HG02571 (cell line): ENCODE results near the gene ALOX5AP.

Source experiments
- ATAC-seq: cut with Tn5 transposase; IDR thresholded peaks from one replicate; pipeline ENCODE4 v1.9.1; 2021; ENCODE audit warnings: mild to moderate bottlenecking, moderate library complexity; ENCODE audit not compliant: unreplicated experiment

ALOX5AP gene

DNA sequence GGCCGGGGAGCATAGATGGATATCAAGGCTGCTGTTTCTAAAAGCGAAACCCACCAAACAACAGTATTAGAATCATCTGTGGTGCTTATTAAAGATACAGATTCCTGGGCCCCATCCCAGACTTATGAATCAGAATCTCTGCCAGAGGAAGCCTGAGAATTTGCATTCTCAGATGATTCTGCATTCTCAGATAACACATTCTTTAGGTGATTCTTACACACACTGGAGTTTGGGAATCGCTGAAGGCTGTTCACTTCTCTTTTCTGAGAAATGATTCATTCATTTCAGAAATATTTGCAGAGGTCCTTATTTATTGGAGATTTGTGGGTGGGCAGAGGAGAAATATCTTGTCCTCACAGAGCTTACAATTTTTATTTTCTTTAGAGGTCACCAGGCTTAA is 24.4 kb downstream of the ALOX5AP start:
- no peak for ATAC-seq

DNA sequence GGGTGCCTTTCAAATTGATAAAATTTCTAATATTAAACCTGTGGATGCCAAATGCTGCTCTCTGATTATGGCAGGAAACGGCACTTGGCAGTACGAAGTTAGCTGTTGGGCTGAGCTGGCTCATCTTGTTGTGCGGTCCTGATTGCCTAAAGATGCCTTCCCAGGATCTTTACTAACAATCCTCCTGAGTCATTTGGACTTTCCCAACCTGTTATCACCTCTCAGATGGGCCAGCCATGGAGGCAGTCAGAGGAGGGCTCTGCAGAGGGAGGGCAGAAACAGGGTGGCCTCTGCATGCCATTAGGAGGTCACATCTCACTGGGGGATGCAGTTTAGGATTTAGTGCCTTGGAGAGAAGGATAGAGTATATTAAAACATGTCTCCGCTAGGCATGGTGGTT is 27.3 kb downstream of the ALOX5AP start:
- no peak for ATAC-seq

DNA sequence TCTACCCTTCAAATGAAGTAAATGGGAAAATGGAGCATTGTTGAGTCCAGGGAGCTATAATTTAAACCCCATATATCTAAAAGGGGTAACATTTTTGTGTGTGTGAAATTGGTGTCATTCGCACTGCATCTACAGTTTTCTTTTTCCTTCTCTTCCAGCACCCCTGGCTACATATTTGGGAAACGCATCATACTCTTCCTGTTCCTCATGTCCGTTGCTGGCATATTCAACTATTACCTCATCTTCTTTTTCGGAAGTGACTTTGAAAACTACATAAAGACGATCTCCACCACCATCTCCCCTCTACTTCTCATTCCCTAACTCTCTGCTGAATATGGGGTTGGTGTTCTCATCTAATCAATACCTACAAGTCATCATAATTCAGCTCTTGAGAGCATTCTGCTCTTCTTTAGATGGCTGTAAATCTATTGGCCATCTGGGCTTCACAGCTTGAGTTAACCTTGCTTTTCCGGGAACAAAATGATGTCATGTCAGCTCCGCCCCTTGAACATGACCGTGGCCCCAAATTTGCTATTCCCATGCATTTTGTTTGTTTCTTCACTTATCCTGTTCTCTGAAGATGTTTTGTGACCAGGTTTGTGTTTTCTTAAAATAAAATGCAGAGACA is 28.6 kb downstream of the ALOX5AP start:
- no peak for ATAC-seq

DNA sequence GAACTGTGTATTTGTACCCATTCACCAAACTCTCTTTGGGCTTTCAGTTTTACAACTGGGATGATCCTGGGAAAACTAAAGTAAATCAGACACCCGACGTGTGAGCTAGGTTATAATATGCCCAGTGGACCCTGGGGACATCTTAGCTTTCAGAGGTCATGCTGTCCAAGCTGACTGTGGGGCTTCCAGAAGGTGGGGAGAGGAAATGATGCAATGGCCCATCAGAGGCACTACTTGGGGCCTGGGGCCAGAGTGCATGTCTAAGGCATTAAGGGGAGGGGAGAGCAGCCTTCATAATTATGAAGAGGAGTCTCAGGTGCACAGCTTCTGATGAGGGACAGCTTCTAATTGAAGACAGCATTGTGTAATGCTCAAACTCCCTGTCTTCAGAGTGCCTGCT is 30.9 kb downstream of the ALOX5AP start:
- ATAC-seq, result no peak

DNA sequence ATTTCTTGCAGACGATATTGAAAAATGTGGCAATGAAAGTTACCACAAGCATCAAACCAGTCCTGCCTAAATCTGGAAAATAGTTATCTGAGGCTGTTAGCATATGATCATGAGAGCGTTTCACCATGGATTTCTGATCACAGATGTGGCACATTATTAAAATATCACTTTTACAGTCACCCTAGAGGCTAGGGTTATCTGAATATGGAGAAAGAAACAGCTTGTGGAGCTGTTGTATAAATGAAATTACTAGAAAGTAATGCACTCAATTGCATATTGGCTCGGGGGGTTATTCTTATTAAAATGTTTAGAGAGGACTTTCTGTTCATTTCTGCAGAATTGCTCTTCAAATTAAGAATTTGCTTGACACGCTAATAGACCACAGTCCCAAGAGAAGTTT is 35.6 kb downstream of the ALOX5AP start:
- ATAC-seq, result no peak

DNA sequence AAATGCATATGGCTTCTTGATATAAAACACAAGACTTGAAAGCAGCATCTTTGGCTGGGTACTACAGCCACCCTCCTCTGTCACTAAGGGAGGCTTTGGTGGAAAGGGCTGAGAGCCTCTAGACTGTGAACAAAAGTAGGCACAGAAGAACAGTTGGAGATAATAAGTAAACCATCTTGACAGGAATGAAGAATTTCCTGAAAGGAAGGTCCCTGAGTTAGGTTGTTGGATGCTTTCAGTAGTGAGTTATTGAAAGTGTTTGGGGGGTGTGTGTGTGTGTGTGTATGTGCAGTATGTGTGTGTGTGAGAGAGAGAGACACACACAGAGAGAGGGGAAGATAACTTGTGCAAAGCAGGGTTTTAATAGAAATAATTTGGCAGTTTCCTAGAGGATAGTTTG is 38.2 kb downstream of the ALOX5AP start:
- ATAC-seq, result no peak

DNA sequence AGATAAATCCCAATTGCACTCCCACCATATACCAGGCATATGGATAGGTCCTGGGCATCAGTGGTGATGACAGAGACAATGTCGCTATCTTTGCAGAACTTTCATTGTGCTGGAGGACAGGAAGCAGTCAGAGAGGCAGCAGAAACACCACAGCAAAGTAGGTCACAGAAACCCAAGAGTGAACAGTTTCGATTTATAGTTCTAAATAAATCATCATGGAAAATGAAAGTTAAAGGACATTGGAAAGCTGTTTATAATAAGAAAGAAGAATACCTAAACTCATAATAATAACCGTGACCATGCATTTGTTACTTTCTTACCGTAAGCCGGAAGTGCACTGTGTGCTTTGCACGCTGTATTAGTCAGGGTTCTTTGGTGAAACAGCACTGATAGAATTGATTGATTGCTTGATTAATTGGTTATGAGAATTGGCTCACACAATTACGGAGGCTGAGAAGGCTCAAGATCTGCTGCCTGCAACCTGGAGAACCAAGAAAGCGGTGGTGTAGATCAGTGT is 38.9 kb downstream of the ALOX5AP start:
- no peak for ATAC-seq

DNA sequence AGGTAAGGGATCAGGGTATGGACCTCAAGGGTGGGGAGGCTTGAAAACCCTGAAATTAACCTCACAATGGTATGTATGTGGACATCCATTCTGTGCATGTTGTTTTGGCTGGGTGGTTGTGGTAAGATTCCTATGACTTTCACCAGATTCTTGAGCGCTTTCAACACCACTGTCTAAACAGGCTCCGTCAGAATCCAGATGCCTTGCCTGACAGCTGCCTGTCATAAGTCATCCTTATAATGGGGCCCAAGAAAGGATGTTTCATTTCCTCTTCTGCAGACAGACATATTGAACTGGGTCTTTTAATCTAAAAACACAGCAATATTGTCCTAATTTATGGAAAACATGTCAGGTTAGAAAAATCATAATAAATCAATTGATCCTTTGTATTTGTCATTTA is 41.3 kb downstream of the ALOX5AP start:
- no peak for ATAC-seq

DNA sequence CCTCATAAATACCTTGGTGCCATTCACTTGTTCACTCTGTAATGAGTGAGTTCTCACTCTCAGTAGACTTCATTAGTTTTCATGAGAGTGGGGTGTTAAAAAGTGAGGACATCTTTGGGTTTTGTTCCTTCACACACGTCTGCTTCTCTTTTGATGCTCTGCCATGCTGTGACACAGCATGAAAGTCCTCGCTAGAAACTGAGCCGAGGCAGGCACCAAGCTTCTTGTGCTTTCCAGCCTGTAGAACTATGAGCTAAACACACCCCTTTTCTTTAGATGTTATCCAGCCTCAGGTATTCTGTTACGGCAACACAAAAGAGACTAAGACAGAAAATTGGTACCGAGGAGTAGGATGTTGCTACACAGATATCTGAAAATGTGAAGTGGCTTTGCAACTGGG is 43.7 kb downstream of the ALOX5AP start:
- no peak for ATAC-seq

DNA sequence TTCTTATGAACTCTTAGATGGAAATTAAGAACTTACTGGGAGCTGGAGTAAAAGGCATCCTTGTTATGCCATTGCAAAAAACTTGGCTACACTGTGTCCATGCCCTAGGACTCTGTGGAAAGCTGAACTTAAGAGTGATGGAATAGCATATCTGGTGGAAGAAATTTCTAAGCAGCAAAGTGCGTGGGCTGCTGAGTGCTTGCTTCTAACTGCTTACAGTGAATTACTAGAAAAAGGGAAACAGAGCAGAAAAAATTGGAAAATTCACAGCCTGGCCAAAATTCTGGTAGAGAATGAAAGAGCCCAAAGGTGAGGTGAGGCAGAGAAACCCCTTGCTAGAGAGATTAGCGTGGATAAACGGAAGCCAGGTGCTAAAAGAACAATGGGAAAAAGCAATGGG is 44.3 kb downstream of the ALOX5AP start:
- ATAC-seq, result no peak

DNA sequence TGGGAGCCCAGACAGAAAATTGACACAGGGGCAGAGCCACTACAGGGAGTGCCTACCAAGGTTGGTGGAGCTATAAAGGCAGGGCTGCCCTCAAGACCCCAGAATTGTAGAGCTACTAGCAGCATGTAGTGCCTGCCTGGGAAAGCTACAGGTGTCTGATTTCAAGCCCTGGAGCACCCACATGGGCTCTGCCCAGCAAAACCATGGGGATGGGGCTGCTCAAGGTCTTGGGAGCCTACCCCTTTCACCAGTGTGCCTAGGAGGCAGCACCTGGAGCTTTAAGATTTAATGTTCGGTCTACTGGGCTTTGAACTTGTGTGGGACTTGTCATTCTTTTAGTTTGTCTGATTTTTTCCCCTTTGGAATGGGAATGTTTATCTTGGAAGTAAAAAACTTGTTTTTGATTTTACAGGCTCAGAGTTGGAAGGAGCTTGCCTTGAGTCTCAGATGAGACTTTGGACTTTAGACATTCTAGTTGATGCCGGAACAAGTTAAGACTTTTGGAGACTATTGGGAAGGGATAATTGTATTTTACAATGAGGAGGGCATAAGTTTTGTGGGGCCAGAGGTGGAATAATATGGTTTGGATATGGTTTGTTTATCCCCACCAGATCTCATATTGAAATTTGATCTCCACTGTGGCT is 45.1 kb downstream of the ALOX5AP start:
- ATAC-seq, result no peak

DNA sequence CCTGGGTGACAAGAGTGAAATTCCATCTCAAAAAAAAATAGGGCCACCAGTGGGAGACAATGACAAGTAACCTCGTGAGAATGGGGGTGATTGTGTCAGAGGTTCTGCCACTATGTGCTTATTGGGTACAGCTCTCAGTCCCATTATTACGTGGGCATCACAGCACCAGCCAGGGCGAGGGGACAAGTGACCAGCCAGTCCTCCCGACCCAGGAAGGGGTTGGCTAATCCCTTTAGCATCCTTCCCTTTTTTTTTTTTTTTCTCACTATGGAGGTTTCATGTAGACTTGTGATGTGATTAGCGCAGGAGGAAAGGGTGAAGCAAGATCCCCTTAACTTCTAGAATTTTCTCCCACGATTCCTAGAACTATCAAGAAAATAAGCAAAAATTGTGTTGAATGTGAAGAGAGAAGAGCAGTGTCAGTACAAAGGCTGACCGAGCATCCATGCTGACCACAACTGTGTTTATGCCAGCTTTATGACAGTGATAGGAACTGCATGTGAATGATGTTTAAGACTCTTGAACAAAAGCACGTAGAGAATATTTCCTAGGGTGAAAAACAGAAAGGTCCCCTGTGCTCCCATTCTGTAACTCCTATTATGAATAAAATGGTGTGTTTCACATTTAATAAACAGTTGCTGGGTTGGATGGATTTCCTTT is 50.0 kb downstream of the ALOX5AP start:
- ATAC-seq, result no peak

DNA sequence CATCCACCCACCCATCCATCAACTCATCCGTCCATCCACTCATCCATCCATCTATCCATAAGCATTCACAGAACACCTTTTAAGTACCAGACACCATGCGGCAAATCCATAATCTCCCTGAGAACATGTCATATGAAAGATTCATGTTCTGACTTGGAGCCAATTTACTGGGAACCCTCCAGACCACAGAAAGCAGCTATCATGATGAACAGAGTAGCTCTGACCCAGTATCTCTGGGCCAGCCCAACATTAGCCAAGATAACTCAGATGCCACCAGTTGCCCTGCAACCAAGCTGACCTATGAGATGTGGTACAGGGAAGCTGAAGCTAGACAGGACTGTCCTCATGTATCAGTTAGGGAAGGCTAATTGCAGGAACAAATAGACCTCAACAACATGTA is 51.3 kb downstream of the ALOX5AP start:
- ATAC-seq, result no peak

DNA sequence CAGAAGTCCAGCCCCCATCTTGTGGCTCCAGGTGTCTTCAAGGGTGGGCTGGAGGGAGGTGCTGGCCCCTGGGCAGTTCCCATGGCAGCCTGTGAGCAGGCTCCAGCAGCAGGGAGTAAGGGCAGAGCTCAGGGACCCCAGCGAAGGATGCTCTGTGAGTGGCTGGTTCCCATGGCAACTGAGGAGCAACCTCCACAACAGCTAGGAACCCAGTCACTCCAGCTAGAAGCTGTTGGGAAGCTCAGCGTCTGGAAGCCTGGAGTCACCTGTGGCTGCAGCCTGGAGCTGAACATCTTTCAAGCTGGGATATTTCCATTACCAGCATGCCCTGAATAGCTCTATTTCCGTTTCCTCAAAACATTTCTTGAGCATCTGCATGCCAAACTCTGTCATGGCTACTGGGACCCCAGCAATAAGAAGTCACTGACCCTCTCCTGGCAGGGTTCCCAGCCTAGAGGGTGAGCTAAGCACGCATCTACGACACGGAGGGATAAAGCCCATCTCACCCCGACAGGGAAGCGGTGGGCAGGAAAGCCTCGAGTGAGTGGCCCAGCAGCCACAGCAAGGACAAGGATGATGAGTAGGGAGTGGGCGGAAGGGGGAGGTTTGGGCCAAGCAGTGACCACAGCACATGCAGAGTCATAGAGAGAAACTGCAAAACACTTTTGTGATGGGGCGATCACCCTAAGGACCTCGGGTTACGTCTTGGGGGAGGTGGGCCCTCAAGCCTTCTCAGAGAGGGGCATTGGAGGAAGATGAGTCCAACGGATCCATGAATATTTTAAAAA is 52.6 kb downstream of the ALOX5AP start:
- no peak for ATAC-seq

DNA sequence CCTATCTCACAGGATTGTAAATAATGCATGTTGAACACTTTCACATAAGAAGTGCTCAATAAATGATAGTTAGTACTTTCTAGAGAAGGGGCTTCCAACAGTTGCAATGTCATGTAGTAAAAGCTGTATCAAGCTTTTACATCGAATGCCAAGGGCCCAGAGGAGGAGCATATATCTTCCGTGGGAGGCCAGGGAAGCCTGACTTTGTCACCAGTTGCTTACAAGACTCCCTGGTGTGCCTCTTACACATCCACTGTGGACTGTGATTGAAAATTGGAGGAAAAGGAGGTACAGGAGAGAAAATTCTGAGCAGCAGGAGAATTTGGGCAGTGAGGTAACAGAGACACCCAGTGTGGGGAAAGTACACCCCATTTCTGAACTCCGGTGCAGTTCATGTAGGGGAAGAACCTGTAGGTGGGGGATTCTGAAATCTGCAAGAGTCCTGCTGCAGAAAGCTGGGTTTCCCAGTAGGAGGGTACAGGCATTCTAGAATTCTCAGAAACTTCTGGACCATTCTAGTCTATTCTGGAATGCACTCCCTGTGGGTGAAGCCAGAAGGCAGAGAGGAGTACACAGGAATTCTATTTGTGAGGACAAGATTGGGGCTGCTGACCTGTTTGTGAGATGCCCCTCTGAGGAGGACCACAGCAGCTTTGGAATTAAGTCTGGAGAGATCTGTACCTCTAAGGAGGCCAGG is 54.0 kb downstream of the ALOX5AP start:
- ATAC-seq, result no peak

DNA sequence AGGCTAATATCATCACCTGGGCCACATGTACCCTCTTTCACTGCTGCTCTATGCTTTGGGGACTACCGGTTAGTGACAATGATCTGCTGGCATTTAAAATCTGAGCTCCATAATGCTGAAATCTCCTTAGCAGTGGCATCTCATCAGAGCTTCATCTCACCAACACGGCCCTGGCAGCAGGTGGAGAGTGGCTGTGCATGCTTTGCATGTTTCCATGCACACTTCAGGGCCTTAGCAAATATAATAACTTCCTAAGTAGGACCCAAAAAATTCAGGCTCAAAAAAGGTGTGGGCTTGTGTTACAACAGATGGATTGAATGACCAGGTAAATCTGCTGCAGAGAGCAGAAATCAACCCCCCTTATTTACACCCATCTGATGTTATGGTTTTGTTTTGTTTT is 55.2 kb downstream of the ALOX5AP start:
- no peak for ATAC-seq

DNA sequence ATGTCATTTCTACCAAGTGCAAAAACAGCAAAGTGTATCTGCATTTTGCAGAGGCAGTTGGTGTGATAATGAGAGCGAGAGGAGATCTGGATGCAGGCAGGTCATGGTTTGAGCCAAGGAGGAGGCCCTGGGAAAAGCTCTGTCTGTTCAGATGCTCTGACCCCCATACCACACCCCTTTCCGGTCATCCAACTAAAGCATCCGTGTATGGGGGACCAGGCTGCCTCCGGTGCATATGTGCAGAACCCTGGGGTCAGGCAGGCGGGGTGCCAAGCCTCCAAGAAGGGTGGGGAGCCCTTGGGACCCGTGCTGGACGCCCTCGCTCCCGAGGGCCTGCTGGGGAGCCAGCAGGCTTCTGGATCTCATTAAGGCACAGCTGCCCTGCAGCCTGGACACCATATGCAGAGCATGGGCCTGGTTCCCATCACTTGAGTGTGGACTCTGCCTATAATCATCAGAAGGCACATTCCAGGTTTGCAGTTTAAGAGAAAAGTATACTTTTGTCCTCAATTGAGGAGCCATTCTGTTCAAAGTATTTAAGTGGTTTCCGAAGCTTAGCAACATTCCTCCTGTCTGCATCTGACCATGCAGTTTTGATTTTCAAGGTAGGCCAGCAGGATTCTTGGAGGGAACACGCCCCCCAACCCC is 56.1 kb downstream of the ALOX5AP start:
- no peak for ATAC-seq

DNA sequence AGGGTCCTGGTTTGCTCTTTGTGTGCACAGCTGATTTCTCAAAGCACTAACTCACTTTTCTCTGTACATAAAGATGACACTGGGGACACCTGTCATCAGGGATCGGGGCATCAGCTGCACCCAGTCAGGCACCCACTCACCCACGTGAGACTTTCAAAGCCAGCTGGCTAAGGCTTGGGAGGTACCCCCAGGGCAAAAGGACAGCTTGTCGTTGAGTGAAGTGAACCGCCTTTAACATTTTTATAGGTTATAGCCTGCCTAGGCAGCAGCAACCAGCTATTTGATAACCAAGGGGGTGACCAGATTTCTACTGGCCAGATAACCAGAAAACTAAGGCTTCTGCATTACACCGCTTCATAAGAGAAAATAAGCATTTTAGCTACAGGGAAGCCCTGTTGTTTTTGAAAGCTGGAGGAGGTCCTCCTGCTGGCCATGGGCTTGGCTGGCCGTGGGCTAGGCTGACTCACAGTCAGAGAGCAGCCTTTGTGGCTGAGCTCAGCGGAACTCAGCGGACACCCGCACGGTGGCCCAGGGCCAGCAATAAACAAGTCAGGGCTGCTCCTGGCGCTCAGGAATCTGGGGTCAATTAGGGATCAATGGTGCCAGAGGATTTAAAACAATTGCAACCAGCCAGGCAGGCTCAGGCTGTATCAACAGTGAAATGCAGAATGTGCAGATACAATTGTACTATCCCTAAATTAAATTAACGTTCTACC is 57.1 kb downstream of the ALOX5AP start:
- ATAC-seq, result no peak

DNA sequence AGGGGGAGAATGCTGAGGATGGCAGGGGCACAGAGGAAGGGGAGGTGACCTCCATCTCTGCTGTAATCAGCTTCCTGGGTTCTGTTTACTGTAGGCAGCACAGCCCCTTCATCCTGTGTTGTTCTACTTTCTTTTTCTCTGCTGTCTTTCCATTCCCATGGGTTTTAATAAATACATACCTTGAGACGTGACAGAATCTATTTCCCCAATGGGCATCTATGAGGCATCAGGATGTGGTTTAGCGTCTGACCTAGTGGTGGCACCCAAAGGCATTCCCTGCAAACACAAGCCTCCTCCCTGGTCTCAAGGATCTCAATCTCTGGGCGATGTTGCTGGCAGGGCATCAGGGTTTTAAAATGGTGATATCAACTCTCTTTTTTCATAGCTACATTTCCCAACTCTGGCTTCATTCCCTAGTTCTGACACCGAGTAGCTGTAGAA is 60.8 kb downstream of the ALOX5AP start:
- ATAC-seq, result no peak
